Aorta (tissue), 5 donors: ENCODE data around the gene UBE2E1. TPM values are rescaled to one million over a fixed set of nuclear protein-coding genes. Genes with fewer than 3 reads are reported as not detected.
"Not testable (repeated sequence)": the region's sequence is repeated elsewhere in the genome, so short reads cannot be mapped to it uniquely, and the experiment has no call there.

Experiments used
- ATAC-seq: fragments of 200-7000 bp; cut with Tn5 transposase; one replicate; pipeline ENCODE4 v1.9.1; 2022; ENCODE audit warnings: moderate library complexity; ENCODE audit not compliant: low FRiP score
- DNase-seq, 2 donors: peaks; one replicate each; pipeline ENCODE4 v3.0.0-alpha.2; 2020
- H3K27ac ChIP-seq, 2 donors: one replicate each; pipeline ENCODE4 v1.5.1; 2013; ENCODE audit warnings: low read length in 2 of 2, mild to moderate bottlenecking in 2 of 2, moderate library complexity in 2 of 2, control low read depth in 1 of 2, inconsistent platforms in 1 of 2, low read depth in 1 of 2
- H3K27me3 ChIP-seq, 2 donors: one replicate each; pipeline ENCODE4 v1.6.1; 2013; ENCODE audit warnings: control low read depth in 1 of 2, low read length in 1 of 2, mild to moderate bottlenecking in 1 of 2, moderate library complexity in 1 of 2; ENCODE audit not compliant: insufficient read depth in 2 of 2, control insufficient read depth in 1 of 2
- H3K36me3 ChIP-seq, 2 donors: one replicate each; pipeline ENCODE4 v1.6.1; 2013; ENCODE audit warnings: control low read depth in 1 of 2, low read length in 1 of 2, mild to moderate bottlenecking in 1 of 2; ENCODE audit not compliant: insufficient read depth in 2 of 2, control insufficient read depth in 1 of 2
- H3K4me1 ChIP-seq, 2 donors: one replicate each; pipeline ENCODE4 v1.6.1; 2013; ENCODE audit warnings: low read length in 2 of 2, control low read depth in 1 of 2, mild to moderate bottlenecking in 1 of 2, moderate library complexity in 1 of 2; ENCODE audit not compliant: insufficient read depth in 2 of 2, control insufficient read depth in 1 of 2
- H3K4me3 ChIP-seq, 2 donors: one replicate each; pipeline ENCODE4 v1.5.1; 2013; ENCODE audit warnings: low read length in 2 of 2, control low read depth in 1 of 2, mild to moderate bottlenecking in 1 of 2
- H3K9me3 ChIP-seq: one replicate; pipeline ENCODE4 v1.6.1; 2013; ENCODE audit warnings: mild to moderate bottlenecking, low read length; ENCODE audit not compliant: control insufficient read depth
- WGBS, 2 donors: extraction: QIAGEN DNeasy Blood & Tissue Kit; methylation state at CpG; one replicate each; pipeline ENCODE4 v1.1.7; 2013; 5-methylcytosine and 5-hydroxymethylcytosine counted together
- intact Hi-C, 2 donors: fragments of 100-400 bp; cut with DNase I; formaldehyde crosslinking; loops; one replicate each; pipeline versions ENCODE4 v1.14.2 to v1.15.0; 2022
- polyA plus RNA-seq, 2 donors: library from polyadenylated mRNA; stranded (reverse); fragments of 200-250 nt; gene quantifications; one replicate each; pipeline ENCODE4 v1.2.3, GENCODE V29; 2013
- total RNA-seq, 2 donors: library from RNA; stranded (reverse); fragmentation: NEBNext Ultra II Directional; extraction: Animal tissue kit (Norgen Biotek cat#: 25700); gene quantifications; one replicate each; pipeline ENCODE4 v1.2.1, GENCODE V29; 2021
- donor health status: healthy with polysubstance abuse.
- donor health status: Bipolar disorder and iron deficiency.
- donor health status: DM: no; HTN: no; CAD: no.
- donor health status: DM: no; HTN: no; CAD: no.
- donor health status: DM: yes; HTN: yes; CAD: no.

UBE2E1 gene
- total and polyA plus RNA-seq, 4 donors = 62.2 to 128 (median 92.0) TPM

DNA sequence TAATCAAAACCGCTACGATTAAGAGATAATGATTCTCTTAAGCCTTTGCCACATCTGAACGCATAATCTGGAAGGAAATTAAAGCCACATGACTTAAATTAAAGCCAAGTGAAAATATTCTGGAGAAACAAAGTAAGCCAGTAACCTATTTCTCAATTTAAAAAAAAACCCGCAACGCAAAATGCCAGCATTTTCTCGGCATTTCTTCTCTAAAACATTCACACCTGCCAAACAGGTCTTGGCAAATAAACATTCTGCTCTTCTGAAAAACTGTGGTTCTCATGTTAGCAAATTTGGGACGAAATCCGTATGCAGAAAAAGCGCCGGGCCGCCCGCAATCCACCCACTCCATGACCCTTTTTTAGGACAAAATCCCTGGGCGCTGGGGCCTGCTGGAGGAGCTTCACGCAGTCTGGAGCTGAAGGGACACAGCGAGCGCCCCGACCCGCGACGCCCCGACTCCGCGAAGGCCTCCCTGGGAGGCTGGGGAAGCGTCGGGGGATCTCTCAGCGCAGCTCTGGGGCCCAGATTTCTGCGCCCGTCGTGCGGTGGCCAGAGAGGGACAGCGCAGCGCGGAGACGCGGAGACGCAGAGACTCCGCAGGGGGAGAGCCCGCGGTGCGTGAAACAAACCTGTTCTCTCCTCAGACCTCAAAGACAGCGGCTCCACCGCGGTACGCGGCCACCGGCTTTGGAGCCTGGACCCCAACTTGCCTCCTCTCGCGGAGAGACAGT lies 110.6 kb downstream of the UBE2E1 start:
- H3K27me3 ChIP-seq = no peaks in the 10 kb centered on the region
- H3K36me3 ChIP-seq = peaks cover 0 to 4% of the 10 kb centered on the region in 2 donors
- 1% methylated on average over 48 of the region's 48 CpGs for WGBS, 2 donors
- intact Hi-C loops = no loop called here
- peaks cover 0 to 8% of the 10 kb centered on the region in 2 donors for H3K4me1 ChIP-seq
- DNase-seq = no peak
- peak overlapping the region in 1 of 2 donors; percentile 64 for H3K27ac ChIP-seq
- H3K9me3 ChIP-seq = no peaks in the 10 kb centered on the region
- peak; percentile 78 for ATAC-seq
- peak overlapping the region; percentile 52 to 83 for H3K4me3 ChIP-seq

DNA sequence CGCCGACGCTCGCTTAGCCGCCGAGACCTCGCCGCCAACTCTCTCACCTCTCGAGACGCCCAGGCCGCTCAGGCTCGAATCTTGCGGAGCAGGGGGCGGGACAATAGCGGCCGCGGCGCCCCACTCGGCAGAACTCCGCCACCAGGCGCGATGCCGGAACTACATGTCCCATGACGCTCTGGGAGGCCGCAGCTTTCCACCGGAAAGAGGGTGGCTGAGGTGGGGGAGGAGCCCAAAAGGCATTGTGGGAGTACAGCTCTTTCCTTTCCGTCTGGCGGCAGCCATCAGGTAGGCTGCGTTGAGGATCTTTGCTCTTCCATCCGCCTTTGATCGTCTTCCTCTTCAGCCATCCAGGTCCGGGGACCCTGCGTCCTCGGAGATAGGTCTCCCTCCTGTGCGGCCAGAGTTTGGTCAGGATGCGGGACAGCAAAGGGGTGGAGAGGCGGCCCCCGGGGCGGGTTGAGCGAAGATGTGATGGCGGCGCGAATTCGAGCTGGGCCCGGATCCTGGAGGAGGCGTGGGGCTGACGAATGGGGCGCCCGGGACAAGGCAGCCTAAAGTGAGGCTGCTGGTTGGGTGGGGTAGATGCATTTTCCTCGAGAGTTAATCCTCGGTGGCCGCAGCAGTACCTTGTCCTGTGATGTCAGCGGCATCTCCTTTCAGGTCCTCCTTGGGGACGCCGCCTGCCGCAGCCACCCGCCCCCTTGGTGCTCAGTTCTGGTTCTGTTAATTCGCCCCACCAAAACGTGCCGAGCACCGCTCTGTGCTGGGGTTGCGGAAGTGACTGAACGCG lies 111.3 kb downstream of the UBE2E1 start, which contains the start of the genes NKIRAS1 and RPL15:
Gene NKIRAS1, minus strand, starts transcription at position 105 of the 793 bp plus-strand sequence. CDS start 6,086 bp downstream, outside the sequence.
Gene RPL15, plus strand, starts transcription at position 247 of the 793 bp plus-strand sequence. CDS start 728 bp downstream, outside the sequence.
- peak within 1 kb of the TSS; percentile 4 to 65 for H3K27ac ChIP-seq
- H3K4me3 ChIP-seq = peak within 1 kb of the TSS; percentile 55 to 83
- H3K27me3 ChIP-seq = no peaks in the 10 kb centered on the region
- H3K36me3 ChIP-seq = peaks cover 0 to 4% of the 10 kb centered on the region in 2 donors
- H3K9me3 ChIP-seq = no peaks in the 10 kb centered on the region
- 0% methylated on average over 63 to 64 of the region's 64 CpGs for WGBS, 2 donors
- intact Hi-C loops = loop anchor here in 1 of 2 donors (1.0 kb wide), 1 partner anchor 28 kb away; the partner anchor contains the start of gene NR1D2
- H3K4me1 ChIP-seq = peaks cover 0 to 8% of the 10 kb centered on the region in 2 donors
- DNase-seq = peak; percentile 99
- ATAC-seq = peak; percentile 99

DNA sequence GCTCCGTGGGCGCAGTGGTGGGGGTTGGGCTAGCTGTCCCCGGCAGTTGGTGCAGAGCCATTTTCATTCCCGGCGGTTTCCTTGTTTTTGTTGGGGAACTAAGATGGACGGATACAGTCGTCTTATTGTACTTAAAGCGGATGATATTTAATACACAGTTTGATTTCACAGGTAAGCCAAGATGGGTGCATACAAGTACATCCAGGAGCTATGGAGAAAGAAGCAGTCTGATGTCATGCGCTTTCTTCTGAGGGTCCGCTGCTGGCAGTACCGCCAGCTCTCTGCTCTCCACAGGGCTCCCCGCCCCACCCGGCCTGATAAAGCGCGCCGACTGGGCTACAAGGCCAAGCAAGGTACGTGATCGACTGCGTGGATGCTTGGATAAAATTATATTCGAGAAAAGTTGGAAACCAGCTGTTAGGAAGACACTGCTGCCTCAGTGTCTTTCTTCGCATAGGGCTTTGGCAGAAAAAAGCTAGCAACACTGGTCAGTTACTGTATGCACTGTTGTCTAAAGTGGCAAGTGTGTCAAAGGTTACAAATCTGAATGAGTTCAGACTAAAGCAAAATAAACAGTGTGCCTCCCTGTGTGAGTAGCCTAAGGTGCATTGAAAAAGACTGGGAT lies 112.0 kb downstream of the UBE2E1 start:
- not testable (repeated sequence) for DNase-seq, ATAC-seq, H3K4me1 ChIP-seq, H3K27me3 ChIP-seq, H3K36me3 ChIP-seq, H3K9me3 ChIP-seq
- peak overlapping the region; percentile 4 to 65 for H3K27ac ChIP-seq
- intact Hi-C loops = loop anchor here in 1 of 2 donors (1.0 kb wide), 1 partner anchor 28 kb away; the partner anchor contains the start of gene NR1D2
- H3K4me3 ChIP-seq = peak overlapping the region; percentile 55 to 65
- 0% methylated on average over 17 to 21 of the region's 21 CpGs for WGBS, 2 donors

DNA sequence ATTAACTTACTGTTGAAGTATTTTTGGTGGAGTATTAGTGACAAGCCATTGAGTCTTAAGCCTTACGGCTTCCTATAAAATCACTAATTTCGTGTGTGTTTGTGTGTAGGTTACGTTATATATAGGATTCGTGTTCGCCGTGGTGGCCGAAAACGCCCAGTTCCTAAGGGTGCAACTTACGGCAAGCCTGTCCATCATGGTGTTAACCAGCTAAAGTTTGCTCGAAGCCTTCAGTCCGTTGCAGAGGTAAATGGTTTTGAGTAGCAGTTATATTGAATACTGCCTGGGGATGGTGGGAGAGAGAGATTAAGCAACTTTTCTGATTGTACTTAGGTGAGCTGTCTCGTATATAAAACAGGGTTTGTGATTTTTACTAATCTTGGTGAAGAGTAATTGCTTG lies 112.6 kb downstream of the UBE2E1 start:
- H3K9me3 ChIP-seq, intact Hi-C loops, H3K27ac ChIP-seq, ATAC-seq, H3K27me3 ChIP-seq, H3K36me3 ChIP-seq, DNase-seq, H3K4me1 ChIP-seq: not testable (repeated sequence)
- peak overlapping the region; percentile 55 to 65 for H3K4me3 ChIP-seq
- WGBS, 2 donors = 17% methylated on average over 12 of the region's 12 CpGs

DNA sequence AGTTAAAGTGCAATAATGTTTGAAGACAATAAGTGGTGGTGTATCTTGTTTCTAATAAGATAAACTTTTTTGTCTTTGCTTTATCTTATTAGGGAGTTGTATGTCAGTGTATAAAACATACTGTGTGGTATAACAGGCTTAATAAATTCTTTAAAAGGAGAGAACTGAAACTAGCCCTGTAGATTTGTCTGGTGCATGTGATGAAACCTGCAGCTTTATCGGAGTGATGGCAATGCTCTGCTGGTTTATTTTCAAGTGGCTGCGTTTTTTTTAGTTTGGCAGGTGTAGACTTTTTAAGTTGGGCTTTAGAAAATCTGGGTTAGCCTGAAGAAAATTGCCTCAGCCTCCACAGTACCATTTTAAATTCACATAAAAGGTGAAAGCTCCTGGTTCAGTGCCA lies 113.9 kb downstream of the UBE2E1 start:
- Histone ChIP-seq H3K4me1 (peaks cover 0 to 8% of the 10 kb centered on the region in 2 donors), H3K27ac (no peak overlapping the region), H3K36me3 (peaks cover 0 to 4% of the 10 kb centered on the region in 2 donors), H3K9me3 (no peaks in the 10 kb centered on the region), H3K27me3 (no peaks in the 10 kb centered on the region), H3K4me3 (no peak overlapping the region)
- intact Hi-C loops = loop anchor here in 1 of 2 donors (10.0 kb wide), 1 partner anchor 65 kb away; no protein-coding TSS in a partner anchor
- no peak for DNase-seq
- no peak for ATAC-seq
- WGBS, 2 donors = 63 to 68% methylated on average over 2 of the region's 2 CpGs

DNA sequence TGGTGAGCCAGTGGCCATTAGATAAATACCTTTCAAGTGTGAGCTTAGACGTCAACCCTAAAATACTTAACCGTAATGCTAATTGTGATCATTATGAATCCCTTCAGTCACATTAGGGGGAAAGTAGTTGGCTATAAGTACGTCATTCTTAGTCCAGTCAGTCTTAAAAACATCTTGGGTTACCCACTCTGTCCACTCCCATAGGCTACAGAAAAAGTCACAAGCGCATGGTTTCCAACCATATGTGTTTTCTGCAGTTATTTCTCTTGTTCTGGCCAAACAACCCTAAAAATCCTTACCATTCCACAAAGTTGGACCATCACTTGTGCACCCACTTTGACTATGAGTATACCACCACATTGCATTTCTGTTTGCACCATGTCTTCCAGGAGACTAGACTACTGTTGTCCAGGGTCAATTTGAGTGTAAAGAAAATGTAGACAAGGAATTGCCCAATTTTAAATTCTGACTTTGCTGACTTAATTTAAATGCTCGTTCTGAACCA lies 114.4 kb downstream of the UBE2E1 start:
- ATAC-seq = no peak
- Histone ChIP-seq H3K27me3 (no peaks in the 10 kb centered on the region), H3K4me1 (peaks cover 0 to 7% of the 10 kb centered on the region in 2 donors), H3K36me3 (peaks cover 0 to 4% of the 10 kb centered on the region in 2 donors), H3K27ac (no peak overlapping the region), H3K4me3 (no peak overlapping the region), H3K9me3 (no peaks in the 10 kb centered on the region)
- intact Hi-C loops = loop anchor here in 1 of 2 donors (10.0 kb wide), 1 partner anchor 65 kb away; no protein-coding TSS in a partner anchor
- 72 to 73% methylated on average over 5 of the region's 5 CpGs for WGBS, 2 donors
- DNase-seq = no peak

DNA sequence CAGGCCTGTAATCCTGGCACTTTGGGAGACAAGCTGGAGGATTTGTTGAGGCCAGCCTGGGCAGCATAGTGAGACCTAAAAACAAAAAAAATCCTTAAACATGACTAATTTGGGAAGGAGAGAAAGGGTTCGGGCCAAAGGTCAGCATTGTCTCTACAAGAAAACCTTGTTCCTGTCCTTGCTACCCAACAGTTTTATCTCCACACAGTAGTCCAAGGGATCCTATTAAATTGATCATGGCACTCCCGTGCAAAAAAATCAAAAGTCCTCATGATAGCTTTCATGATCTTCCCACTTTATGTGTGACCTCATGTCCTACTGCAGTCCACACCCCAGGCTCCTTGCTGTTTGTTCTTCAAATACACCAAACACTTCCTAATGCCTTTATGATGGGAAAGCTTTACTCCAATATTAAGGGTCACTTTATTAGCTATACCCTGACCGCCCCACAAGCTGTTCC lies 115.3 kb downstream of the UBE2E1 start:
- intact Hi-C loops = loop anchor here in 1 of 2 donors (10.0 kb wide), 1 partner anchor 64 kb away; no protein-coding TSS in a partner anchor
- no peaks in the 10 kb centered on the region for H3K27me3 ChIP-seq
- no peaks in the 10 kb centered on the region for H3K9me3 ChIP-seq
- no peak overlapping the region for H3K27ac ChIP-seq
- DNase-seq (no peak), ATAC-seq (no peak)
- H3K4me1 ChIP-seq = no peaks in the 10 kb centered on the region
- no peak overlapping the region for H3K4me3 ChIP-seq
- 86 to 89% methylated on average over 3 of the region's 3 CpGs for WGBS, 2 donors
- peaks cover 0 to 4% of the 10 kb centered on the region in 2 donors for H3K36me3 ChIP-seq

DNA sequence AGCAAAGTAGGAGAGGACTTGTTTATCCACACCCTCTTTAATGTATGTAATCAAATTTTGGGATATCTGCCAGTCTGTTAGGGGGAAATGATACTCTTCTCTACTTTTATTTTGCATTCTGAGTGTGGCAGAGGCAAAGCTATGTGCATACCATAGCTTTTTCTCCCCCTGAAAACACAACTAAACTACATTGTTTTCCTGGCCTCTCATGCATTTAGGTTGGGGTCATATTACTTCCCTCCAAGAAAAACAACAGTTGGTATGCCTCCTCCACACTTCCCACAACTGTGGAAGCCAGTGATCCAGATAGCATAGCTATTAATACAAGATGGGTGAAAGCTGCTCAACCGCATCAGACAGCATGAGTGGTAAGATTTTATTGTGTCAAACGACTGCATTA lies 118.0 kb downstream of the UBE2E1 start:
- WGBS, 2 donors = 34 to 37% methylated on average over 2 of the region's 2 CpGs

More for the DNA sequence above, 118.0 kb downstream of the UBE2E1 start:
- DNase-seq (no peak), ATAC-seq (no peak)
- H3K4me1 ChIP-seq = no peaks in the 10 kb centered on the region
- intact Hi-C loops = loop anchor here in 1 of 2 donors (10.0 kb wide), 1 partner anchor 61 kb away; no protein-coding TSS in a partner anchor
- H3K27ac ChIP-seq = no peak overlapping the region
- no peaks in the 10 kb centered on the region for H3K27me3 ChIP-seq
- H3K36me3 ChIP-seq = peaks cover 0 to 4% of the 10 kb centered on the region in 2 donors
- H3K9me3 ChIP-seq = no peaks in the 10 kb centered on the region
- no peak overlapping the region for H3K4me3 ChIP-seq
